ENCODE results near the gene ARHGAP24. TPM values are rescaled to one million over a fixed set of nuclear protein-coding genes. Genes with fewer than 3 reads are reported as not detected.
A peak's percentile ranks its signal among the peaks of the same experiment; 100 is the strongest.
"Not testable (repeated sequence)": the region's sequence is repeated elsewhere in the genome, so short reads cannot be mapped to it uniquely, and the experiment has no call there.

ARHGAP24 gene
- total and polyA plus RNA-seq, 2 donors (not counting 1 experiment from before 2014, with no cell fraction given): 15.9 to 40.5 TPM

- Histone ChIP-seq H3K79me2 (ENCODE audit: control insufficient read depth, insufficient read depth, low read length) (no peaks in the 10 kb centered on the region), H3K9me3 (ENCODE audit: control insufficient read depth, insufficient read depth, low read depth, low read length) (no peaks in the 10 kb centered on the region), H3K4me3 (replicated peaks in 1 of 4; ENCODE audit: control extremely low read depth in 1 of 4, insufficient read depth in 1 of 4, low read depth in 3 of 4, low read length in 4 of 4) (peak overlapping the region in 3 of 4 experiments; percentile 7 to 36 (median 19)), H3K9ac (ENCODE audit: insufficient read depth, low read length) (no peak overlapping the region), H3K36me3 (ENCODE audit: control insufficient read depth, insufficient read depth, low read length) (no peaks in the 10 kb centered on the region), H3K4me1 (ENCODE audit: control insufficient read depth, extremely low read depth, insufficient read depth, low read length) (peaks cover 6% of the 10 kb centered on the region), H3K4me2 (ENCODE audit: extremely low read depth, insufficient read depth, low read length) (peak overlapping the region; percentile 76), H3K27ac (ENCODE audit: insufficient read depth, low read length) (peak overlapping the region; percentile 9), H4K20me1 (ENCODE audit: control insufficient read depth, extremely low read depth, insufficient read depth, low read length) (no peaks in the 10 kb centered on the region), H3K27me3 (ENCODE audit: control insufficient read depth, insufficient read depth, low read length) (no peaks in the 10 kb centered on the region), H2AFZ (ENCODE audit: low read length) (peak overlapping the region; percentile 81)
- no peak for DNase-seq (ENCODE audit: low read depth in 2 of 2)
- TF ChIP-seq, protein P1, sequence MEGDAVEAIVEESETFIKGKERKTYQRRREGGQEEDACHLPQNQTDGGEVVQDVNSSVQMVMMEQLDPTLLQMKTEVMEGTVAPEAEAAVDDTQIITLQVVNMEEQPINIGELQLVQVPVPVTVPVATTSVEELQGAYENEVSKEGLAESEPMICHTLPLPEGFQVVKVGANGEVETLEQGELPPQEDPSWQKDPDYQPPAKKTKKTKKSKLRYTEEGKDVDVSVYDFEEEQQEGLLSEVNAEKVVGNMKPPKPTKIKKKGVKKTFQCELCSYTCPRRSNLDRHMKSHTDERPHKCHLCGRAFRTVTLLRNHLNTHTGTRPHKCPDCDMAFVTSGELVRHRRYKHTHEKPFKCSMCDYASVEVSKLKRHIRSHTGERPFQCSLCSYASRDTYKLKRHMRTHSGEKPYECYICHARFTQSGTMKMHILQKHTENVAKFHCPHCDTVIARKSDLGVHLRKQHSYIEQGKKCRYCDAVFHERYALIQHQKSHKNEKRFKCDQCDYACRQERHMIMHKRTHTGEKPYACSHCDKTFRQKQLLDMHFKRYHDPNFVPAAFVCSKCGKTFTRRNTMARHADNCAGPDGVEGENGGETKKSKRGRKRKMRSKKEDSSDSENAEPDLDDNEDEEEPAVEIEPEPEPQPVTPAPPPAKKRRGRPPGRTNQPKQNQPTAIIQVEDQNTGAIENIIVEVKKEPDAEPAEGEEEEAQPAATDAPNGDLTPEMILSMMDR (conservative IDR thresholded peaks at IDR 0.05 in 1 of 2, IDR thresholded peaks at IDR 0.05 in 1 of 2; ENCODE audit: low read depth in 1 of 2, low read length in 2 of 2): no peak
- no peak for TF ChIP-seq EZH2 (IDR thresholded peaks at IDR 0.05; ENCODE audit: low read length, missing control alignments)
Measured at GRCh38 chr4:85514117-85514516, 39.2 kb downstream of the ARHGAP24 start.

DNA sequence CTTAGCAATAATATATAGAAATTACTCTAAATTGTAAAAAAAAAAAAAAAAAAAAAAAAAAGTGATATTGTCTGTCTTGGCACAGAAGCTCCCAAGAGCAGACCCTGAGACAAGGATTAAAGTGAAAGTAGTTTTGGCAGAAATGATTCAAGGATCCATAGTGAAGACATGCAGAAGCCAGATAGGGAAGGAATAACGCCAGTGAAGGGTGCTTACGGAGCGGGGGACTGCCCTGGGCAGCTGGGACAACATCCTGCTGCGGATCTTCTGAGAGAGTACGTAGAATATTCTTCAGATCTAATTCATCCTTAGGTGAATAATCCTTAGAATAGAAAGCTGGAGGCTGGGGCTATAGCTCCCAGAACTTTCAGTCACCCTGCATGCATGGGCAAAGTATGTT lies 39.8 kb downstream of the ARHGAP24 start:
- peak overlapping the region; percentile 76 for H3K4me2 ChIP-seq (ENCODE audit: extremely low read depth, insufficient read depth, low read length)
- DNase-seq (ENCODE audit: low read depth in 2 of 2): no peak
- H3K36me3 ChIP-seq (ENCODE audit: control insufficient read depth, insufficient read depth, low read length): no peaks in the 10 kb centered on the region
- TF ChIP-seq, protein P1 (conservative IDR thresholded peaks at IDR 0.05 in 1 of 2, IDR thresholded peaks at IDR 0.05 in 1 of 2; ENCODE audit: low read depth in 1 of 2, low read length in 2 of 2): no peak
- TF ChIP-seq EZH2 (IDR thresholded peaks at IDR 0.05; ENCODE audit: low read length, missing control alignments): no peak
- H3K9ac ChIP-seq (ENCODE audit: insufficient read depth, low read length): no peak overlapping the region
- peaks cover 6% of the 10 kb centered on the region for H3K4me1 ChIP-seq (ENCODE audit: control insufficient read depth, extremely low read depth, insufficient read depth, low read length)
- H3K79me2 ChIP-seq (ENCODE audit: control insufficient read depth, insufficient read depth, low read length): no peaks in the 10 kb centered on the region
- H3K9me3 ChIP-seq (ENCODE audit: control insufficient read depth, insufficient read depth, low read depth, low read length): no peaks in the 10 kb centered on the region
- H2AFZ ChIP-seq (ENCODE audit: low read length): peak overlapping the region; percentile 60
- H4K20me1 ChIP-seq (ENCODE audit: control insufficient read depth, extremely low read depth, insufficient read depth, low read length): no peaks in the 10 kb centered on the region
- peak overlapping the region in 2 of 4 experiments; percentile 14 to 23 for H3K4me3 ChIP-seq (replicated peaks in 1 of 4; ENCODE audit: control extremely low read depth in 1 of 4, insufficient read depth in 1 of 4, low read depth in 3 of 4, low read length in 4 of 4)
- no peaks in the 10 kb centered on the region for H3K27me3 ChIP-seq (ENCODE audit: control insufficient read depth, insufficient read depth, low read length)
- no peak overlapping the region for H3K27ac ChIP-seq (ENCODE audit: insufficient read depth, low read length)

- TF ChIP-seq EZH2 (IDR thresholded peaks at IDR 0.05; ENCODE audit: low read length, missing control alignments): no peak
- TF ChIP-seq, protein P1 (conservative IDR thresholded peaks at IDR 0.05 in 1 of 2, IDR thresholded peaks at IDR 0.05 in 1 of 2; ENCODE audit: low read depth in 1 of 2, low read length in 2 of 2): no peak
- Histone ChIP-seq H3K4me3 (replicated peaks in 1 of 4; ENCODE audit: control extremely low read depth in 1 of 4, insufficient read depth in 1 of 4, low read depth in 3 of 4, low read length in 4 of 4) (no peak overlapping the region), H3K4me2 (ENCODE audit: extremely low read depth, insufficient read depth, low read length) (no peak overlapping the region), H3K79me2 (ENCODE audit: control insufficient read depth, insufficient read depth, low read length) (no peaks in the 10 kb centered on the region), H2AFZ (ENCODE audit: low read length) (no peak overlapping the region), H4K20me1 (ENCODE audit: control insufficient read depth, extremely low read depth, insufficient read depth, low read length) (no peaks in the 10 kb centered on the region), H3K9ac (ENCODE audit: insufficient read depth, low read length) (no peak overlapping the region), H3K9me3 (ENCODE audit: control insufficient read depth, insufficient read depth, low read depth, low read length) (no peaks in the 10 kb centered on the region), H3K27me3 (ENCODE audit: control insufficient read depth, insufficient read depth, low read length) (no peaks in the 10 kb centered on the region), H3K36me3 (ENCODE audit: control insufficient read depth, insufficient read depth, low read length) (no peaks in the 10 kb centered on the region), H3K27ac (ENCODE audit: insufficient read depth, low read length) (no peak overlapping the region), H3K4me1 (ENCODE audit: control insufficient read depth, extremely low read depth, insufficient read depth, low read length) (peaks cover 6% of the 10 kb centered on the region)
- DNase-seq (ENCODE audit: low read depth in 2 of 2): no peak
Measured at GRCh38 chr4:85515701-85516100, 40.8 kb downstream of the ARHGAP24 start.

DNA sequence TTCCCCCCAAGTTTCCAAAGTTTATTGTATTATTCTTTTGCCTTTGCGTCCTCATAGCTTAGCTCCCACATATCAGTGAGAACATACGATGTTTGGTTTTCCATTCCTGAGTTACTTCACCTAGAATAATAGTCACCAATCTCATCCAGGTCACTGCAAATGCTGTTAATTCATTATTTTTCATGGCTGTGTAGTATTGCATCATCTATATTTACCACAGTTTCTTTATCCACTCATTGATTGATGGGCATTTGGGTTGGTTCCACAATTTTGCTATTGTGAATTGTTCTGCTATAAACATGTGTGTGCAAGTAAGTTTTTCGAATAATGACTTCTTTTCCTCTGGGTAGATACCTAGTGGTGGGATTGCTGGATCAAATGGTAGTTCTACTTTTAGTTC lies 43.6 kb downstream of the ARHGAP24 start:
- H3K79me2 ChIP-seq (ENCODE audit: control insufficient read depth, insufficient read depth, low read length); H3K9me3 ChIP-seq (ENCODE audit: control insufficient read depth, insufficient read depth, low read depth, low read length); H4K20me1 ChIP-seq (ENCODE audit: control insufficient read depth, extremely low read depth, insufficient read depth, low read length); H3K27me3 ChIP-seq (ENCODE audit: control insufficient read depth, insufficient read depth, low read length); H2AFZ ChIP-seq (ENCODE audit: low read length); H3K27ac ChIP-seq (ENCODE audit: insufficient read depth, low read length); H3K4me1 ChIP-seq (ENCODE audit: control insufficient read depth, extremely low read depth, insufficient read depth, low read length); H3K4me2 ChIP-seq (ENCODE audit: extremely low read depth, insufficient read depth, low read length); H3K36me3 ChIP-seq (ENCODE audit: control insufficient read depth, insufficient read depth, low read length); DNase-seq (ENCODE audit: low read depth in 2 of 2); H3K9ac ChIP-seq (ENCODE audit: insufficient read depth, low read length); H3K4me3 ChIP-seq (replicated peaks in 1 of 4; ENCODE audit: control extremely low read depth in 1 of 4, insufficient read depth in 1 of 4, low read depth in 3 of 4, low read length in 4 of 4): not testable (repeated sequence)
